GM21367 (cell line): ENCODE data around the gene C11orf86.
"Not testable (repeated sequence)": the region's sequence is repeated elsewhere in the genome, so short reads cannot be mapped to it uniquely, and the experiment has no call there.

Experiments
- ATAC-seq: cut with Tn5 transposase; IDR thresholded peaks from one replicate; pipeline ENCODE4 v1.9.1; 2021; ENCODE audit not compliant: unreplicated experiment

The C11orf86 gene

GRCh38 chr11:66987924-66988637 is 13.0 kb downstream of the C11orf86 start:
- no peak for ATAC-seq

GRCh38 chr11:66988741-66989140 is 13.6 kb downstream of the C11orf86 start:
- not testable (repeated sequence) for ATAC-seq

- ATAC-seq, result not testable (repeated sequence)
Observed at GRCh38 chr11:66989360-66989759, 14.3 kb downstream of the C11orf86 start.

- no peak for ATAC-seq
Observed at GRCh38 chr11:66992041-66992440, 16.9 kb downstream of the C11orf86 start.

DNA sequence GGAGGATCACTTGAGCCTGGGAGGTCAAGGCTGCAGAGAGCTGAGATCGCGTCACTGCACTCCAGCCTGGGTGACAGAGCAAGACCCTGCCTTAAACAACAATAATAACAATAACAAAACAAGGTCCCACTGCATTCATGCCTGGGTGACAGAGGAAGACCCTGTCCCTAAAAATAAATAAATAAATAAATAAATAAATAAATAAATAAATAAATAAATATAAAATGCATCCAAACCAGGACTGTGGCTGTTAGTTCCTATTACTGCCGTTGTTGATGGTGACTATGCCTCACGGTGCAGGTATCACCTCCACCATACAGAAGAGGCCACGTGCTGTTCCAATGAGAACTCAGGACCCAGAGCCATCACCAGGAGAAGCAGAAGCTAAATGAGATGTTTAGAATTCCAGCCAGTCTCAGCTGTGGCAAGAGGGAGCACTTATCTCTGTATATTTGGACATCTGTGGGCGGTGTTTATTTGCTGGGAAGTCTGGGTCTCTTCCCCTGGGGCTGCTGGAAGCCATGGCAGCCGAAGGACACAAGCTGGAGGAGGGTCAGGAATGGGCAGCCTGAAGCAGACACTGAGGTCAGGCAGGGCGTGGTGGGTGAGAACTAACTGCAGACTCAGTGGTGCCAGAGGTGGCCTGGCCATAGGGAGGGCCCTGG is 21.6 kb downstream of the C11orf86 start:
- ATAC-seq, result no peak

DNA sequence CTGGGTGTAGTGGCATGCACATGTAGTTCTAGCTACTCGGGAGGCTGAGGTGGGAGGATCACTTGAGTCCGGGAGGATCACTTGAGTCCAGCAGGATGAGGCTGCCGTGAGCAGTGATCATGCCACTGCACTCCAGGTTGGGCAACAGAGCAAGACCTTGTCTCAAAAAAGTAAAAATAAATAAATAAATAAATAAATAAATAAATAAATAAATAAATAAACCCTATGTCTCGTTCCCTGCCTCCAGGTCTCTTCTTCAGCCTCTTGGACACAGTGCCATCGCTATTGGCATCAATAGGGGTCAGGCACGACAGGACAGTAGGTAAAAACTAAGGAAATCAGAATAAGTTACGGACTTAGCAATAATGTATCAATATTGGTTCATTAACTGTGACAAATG is 24.5 kb downstream of the C11orf86 start:
- ATAC-seq, result no peak

DNA sequence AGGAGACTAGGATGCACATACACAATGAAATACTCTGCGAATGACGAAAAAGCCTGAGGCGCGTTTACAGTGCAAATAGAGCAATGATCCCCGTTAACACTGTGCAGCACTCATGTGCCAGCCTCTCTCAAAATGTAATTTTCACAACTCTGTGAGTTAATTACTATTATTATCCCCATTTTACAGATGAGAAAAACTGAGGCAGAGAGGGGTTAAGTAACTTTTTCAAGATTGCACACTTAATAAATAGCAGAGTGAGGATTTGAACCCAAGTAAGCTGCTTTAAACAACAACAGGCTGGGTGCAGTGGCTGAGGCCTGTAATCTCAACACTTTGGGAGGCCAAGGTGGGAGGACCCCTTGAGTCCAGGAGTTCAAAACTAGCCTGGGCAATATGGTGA is 26.2 kb downstream of the C11orf86 start:
- no peak for ATAC-seq

GRCh38 chr11:67002297-67002913 is 27.3 kb downstream of the C11orf86 start:
- ATAC-seq, result no peak

DNA sequence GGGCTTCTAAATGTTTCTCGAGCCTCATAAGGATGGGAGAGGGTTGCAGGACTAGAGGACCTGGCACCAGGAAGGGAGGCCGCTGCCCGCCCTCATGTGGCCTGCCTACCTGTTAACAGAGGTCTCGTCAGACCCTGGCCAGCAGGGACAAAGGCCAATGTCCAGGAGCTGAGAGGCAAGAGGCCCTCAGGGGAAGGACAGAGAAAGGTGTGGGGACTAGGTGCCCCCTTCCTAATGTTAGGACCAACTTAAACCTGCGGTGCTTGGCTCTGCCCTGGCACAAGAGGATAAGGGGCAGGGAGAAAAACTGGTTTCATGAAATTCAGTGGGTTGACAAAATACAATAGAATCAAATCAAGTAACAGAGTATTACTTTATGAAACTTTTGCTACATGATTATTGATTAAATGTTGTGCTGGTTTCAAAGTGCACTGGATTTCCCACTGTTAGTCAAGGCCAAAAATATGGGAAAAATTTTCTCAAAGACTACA is 27.9 kb downstream of the C11orf86 start:
- ATAC-seq, result no peak

- ATAC-seq, result not testable (repeated sequence)
Observed at GRCh38 chr11:67005200-67005599, 30.1 kb downstream of the C11orf86 start.

DNA sequence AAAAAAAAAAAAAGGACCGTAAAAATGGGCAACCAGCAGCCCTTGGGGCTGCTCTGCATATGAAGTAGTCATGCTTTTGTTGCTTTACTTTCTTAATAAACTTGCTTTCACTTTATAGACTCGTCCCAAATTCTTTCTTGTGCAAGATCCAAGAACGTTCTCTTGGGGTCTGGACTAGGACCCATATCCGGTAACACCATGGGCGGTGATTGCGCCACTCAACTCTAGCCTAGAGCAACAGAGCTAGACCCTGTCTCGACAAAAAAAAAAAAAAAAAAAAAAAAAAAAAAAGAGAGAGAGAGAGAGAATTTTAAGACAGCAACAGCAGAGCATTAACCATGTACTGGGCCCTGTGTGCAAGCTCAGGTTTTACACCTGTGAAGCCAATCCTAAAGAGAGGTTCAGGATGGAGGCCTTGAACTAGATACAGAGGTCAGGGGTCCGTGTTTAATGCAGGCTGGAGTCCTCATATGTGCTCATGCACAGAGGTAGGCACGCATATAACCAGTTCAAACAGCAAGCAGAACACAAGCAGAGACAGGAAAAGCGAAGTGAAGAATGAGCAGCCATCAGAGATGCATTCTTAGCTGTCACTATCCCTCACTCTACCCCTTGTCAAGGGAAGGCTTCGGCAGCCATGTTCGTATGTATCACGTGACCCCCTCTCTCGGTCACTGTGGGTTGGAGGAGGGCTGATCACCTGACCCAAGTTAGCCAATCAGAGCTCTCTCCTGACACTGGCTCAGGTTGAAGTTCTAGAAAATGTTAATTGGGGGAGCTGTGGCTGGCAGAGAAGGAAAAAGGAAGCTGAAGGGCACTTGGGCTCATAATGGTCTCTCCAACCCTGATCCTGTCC is 31.2 kb downstream of the C11orf86 start:
- ATAC-seq, result no peak

DNA sequence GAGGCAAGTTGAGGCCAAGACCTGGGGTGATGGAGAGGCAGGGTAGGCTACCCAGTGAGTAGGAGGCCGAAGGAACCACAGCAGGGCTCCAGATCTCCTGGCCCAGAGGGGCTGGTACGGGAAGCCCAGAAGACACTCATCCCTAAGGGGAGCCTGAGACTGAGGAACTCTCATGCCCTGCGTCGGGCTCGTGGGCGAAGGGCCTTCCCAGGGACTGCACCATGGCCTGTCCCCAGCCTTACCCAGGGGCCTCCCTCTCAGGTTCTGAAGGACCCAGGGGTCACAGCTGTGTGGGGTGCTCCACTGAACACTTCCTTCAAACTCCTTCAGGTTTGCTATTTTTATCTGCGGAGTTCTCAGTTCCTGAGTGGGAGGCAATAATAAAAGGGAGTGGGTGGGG is 32.0 kb downstream of the C11orf86 start:
- ATAC-seq, result no peak

- ATAC-seq, result no peak
Observed at GRCh38 chr11:67010296-67010905, 35.3 kb downstream of the C11orf86 start.

DNA sequence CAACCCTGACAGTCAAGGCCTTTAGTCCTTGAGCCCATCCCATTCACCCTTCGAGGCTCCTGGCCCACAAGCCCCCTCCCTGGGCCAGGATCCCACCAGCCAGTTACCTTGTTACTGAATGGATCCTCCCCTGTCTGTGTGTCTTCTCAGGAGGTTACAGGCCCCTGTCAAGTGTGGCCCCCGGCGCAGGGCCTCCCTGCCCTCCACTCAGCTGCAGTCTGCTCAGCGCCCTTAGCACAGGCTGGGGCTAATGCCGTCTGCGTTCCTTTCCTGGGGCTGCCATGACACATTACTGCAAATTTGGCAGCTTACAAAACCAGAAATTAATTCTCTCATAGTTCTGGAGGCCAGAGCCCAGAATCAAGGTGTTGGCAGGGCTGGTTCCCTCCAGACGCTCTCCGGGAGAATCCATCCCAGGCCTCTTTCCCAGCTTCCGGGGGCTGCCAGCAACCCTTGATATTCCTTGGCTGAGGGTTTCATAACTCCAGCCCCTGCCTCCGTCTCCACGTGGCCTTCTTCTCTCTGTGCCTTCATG is 38.5 kb downstream of the C11orf86 start:
- no peak for ATAC-seq

GRCh38 chr11:67014343-67014742 is 39.2 kb downstream of the C11orf86 start:
- no peak for ATAC-seq

DNA sequence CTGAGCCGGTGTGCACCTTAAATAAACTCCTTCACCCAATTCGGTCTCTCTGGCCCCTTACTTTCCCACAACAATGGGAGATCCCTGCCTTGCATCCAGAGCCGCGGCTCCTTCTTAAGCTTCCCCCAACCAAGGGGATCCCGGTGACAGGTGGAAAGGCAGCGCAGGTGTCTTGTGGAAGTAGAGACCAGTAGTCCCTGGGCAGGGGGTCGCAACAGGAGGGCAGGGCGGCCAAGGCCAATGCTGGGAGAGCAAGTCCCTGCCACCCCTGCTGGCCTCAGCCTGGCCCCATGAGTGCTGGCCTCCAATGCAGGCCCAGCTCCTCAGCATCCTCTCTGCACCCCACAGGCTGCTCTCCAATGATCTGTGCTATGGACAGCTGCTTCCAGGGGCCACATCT is 39.9 kb downstream of the C11orf86 start:
- no peak for ATAC-seq

- ATAC-seq, result no peak
Observed at GRCh38 chr11:67016550-67016949, 41.4 kb downstream of the C11orf86 start.

DNA sequence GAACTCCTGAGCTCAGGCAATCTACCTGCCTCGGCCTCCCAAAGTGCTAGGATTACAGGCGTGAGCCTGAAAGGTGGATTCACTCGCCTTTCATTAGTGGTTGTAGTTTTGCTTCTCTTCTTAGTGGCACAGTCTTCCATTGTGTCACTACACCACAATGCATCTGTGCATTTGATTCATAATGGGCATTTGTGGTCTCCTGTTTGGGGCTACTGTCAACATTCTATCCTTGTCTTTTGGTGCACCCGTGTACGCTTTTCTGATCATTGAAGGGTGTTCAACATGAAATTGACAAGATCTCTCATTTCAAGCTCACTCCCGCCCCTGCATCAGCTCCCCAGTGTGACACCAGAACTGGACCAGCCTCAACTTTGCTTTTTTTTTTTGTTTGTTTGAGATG is 45.8 kb downstream of the C11orf86 start:
- ATAC-seq, result no peak

DNA sequence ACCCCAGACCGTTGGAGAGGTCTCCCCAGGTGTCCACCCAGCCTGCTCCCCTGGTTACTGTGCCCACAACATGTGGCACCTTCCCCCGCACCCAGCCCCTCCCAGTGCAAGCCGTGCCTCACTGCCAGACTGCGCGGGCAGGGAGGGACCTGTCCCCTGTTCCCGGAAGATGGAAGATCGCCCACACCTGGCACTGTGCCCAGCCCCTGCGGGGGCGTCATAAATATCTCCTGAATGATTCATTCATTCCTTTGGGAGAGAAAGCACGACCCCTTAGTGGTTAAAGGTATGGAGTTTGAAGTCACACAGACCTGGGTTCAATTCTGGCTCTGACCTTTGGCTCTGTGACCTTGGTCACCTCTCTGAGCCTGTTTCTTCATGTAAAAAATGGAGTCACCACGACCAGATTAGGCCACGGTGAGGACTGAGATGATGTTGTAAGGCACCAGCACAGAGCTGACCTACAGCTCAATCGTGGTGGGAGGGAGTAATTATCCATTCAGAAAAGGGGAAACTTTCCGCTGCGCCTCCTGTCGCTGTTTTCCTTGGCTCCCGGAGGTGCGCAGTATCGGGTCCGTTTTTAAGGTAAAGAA is 47.3 kb downstream of the C11orf86 start:
- ATAC-seq, result no peak
